ENCODE data around the gene HM13. TPM values are rescaled to one million over a fixed set of nuclear protein-coding genes. Genes with fewer than 3 reads are reported as not detected.

HM13 gene
- total RNA-seq, 1 experiment from 2014 or later = 183 TPM

DNA sequence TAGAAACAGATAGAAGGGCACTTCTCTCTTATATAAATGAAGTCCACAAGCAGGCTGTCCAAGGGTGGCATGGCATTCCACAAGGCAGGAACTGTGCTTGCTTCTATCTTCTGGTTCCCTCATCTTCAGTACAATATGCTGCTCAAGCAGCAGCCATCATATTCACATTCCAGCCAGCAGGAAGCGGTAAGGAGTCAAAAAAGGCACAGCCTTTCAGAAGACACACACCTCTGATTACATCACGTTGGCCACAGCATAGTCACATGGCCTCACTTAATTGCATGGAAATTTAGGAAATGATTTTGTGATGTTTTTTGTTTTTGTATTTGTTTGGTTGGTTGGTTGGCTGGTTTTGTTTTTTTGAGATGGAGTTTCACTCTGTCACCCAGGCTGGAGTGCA is 20.1 kb upstream of the HM13 start:
- BruUV-seq (replicated peaks) = no TSS peak
- Histone ChIP-seq H3K27ac (ENCODE audit: low read depth, low read length) (no peak overlapping the region), H3K36me3 (ENCODE audit: control insufficient read depth in 1 of 2, insufficient read depth in 2 of 2, low read length in 2 of 2) (no peaks in the 10 kb centered on the region), H3K9me3 (ENCODE audit: control insufficient read depth in 1 of 2, insufficient read depth in 1 of 2, low read depth in 1 of 2, low read length in 2 of 2) (no peaks in the 10 kb centered on the region), H2AFZ (ENCODE audit: low read depth, low read length, poor library complexity, severe bottlenecking) (no peak overlapping the region), H4K20me1 (ENCODE audit: insufficient read depth) (no peaks in the 10 kb centered on the region), H3K79me2 (ENCODE audit: insufficient read depth, low read length) (no peaks in the 10 kb centered on the region), H3K4me1 (ENCODE audit: control insufficient read depth in 1 of 2, insufficient read depth in 2 of 2, low read length in 2 of 2) (0 out of 4 replicates have a peak, but pooled peaks cover 0 to 6% of the 10 kb centered on the region in 2 experiments), H3K9ac (ENCODE audit: low read length) (no peak overlapping the region), H3K9me2 (ENCODE audit: insufficient read depth) (no peaks in the 10 kb centered on the region), H3K27me3 (ENCODE audit: insufficient read depth, low read length) (no peaks in the 10 kb centered on the region), H3K4me2 (ENCODE audit: low read length) (no peak overlapping the region), H3K4me3 (replicated peaks in 1 of 2; ENCODE audit: low read depth in 1 of 2, low read length in 2 of 2) (no peak overlapping the region)
- POLR2A ChIA-PET = no interaction called here
- ATAC-seq (peak; percentile 95), DNase-seq (ENCODE audit: low read depth, low spot score) (peak; percentile 77)
- no peak for TF ChIP-seq REST (IDR thresholded peaks at IDR 0.05; ENCODE audit: low read depth)
- no peak for TF ChIP-seq CEBPB (IDR thresholded peaks at IDR 0.05; ENCODE audit: low read depth)
- peak; percentile 60; the same call in 1 of the 2 replicates for TF ChIP-seq MAX (IDR thresholded peaks at IDR 0.05)
- peak; percentile 27 to 89 (median 87); a peak in 5 of 6 replicates for TF ChIP-seq CTCF (IDR thresholded peaks at IDR 0.05 in 2 of 3, conservative IDR thresholded peaks at IDR 0.05 in 1 of 3; ENCODE audit: borderline replicate concordance in 1 of 3, insufficient read depth in 1 of 3, low read depth in 2 of 3, low read length in 2 of 3)
- TF ChIP-seq RAD21 (IDR thresholded peaks at IDR 0.05; ENCODE audit: low read depth) = peak; percentile 24; the same call in 1 of the 2 replicates
- peak; percentile 86 for TF ChIP-seq CBX3 (IDR thresholded peaks at IDR 0.05; ENCODE audit: low read depth)
- 0 out of 2 replicates have a peak, but pooled peaks have one; percentile 13 for TF ChIP-seq SP1 (IDR thresholded peaks at IDR 0.05; ENCODE audit: low read depth)
- RAD21 ChIA-PET (ENCODE audit: low non-redundant PET in 1 of 2, low total read pairs in 2 of 2, uncharacterized antibody in 2 of 2, unreplicated experiment in 2 of 2) = no interaction called here
- intact Hi-C loops (cut with micrococcal nuclease) = no loop called here
- CTCF ChIA-PET = interaction anchor here (2.0 kb wide), 1 partner anchor 9 kb away, joined by 7 read pairs; no protein-coding TSS in a partner anchor

Measured in HCT116 (cell line).